SK-N-SH treated with all-trans-retinoic acid at 6 μM for 48 hours (cell line): ENCODE measurements around the gene CLSTN2.

ENCODE experiments used
- ATAC-seq: fragments of 200-7000 bp; cut with Tn5 transposase; 3 replicates; pipeline ENCODE4 v1.9.1; 2020; ENCODE audit warnings: mild to moderate bottlenecking, moderate library complexity
- BACH2 ChIP-seq: fragments of 250-450 bp; sonication (Bioruptor Pico); IDR thresholded peaks from 2 replicates; pipeline ENCODE4 v1.9.0; 2021; ENCODE audit warnings: mild to moderate bottlenecking, borderline replicate concordance
- ESRRG ChIP-seq: fragments of 250-450 bp; sonication (Bioruptor Pico); IDR thresholded peaks from 2 replicates; pipeline ENCODE4 v1.6.1; 2021; ENCODE audit warnings: mild to moderate bottlenecking
- GLIS3 ChIP-seq: fragments of 250-450 bp; sonication (Bioruptor Pico); IDR thresholded peaks from 2 replicates; pipeline ENCODE4 v1.5.0; 2020; ENCODE audit warnings: mild to moderate bottlenecking, moderate library complexity
- ISL1 ChIP-seq: fragments of 250-450 bp; sonication (Bioruptor Pico); IDR thresholded peaks from 2 replicates; pipeline ENCODE4 v2.1.2; 2022; ENCODE audit warnings: mild to moderate bottlenecking, moderate library complexity
- OSR1 ChIP-seq: fragments of 250-450 bp; sonication (Bioruptor Pico); IDR thresholded peaks from 2 replicates; pipeline ENCODE4 v1.8.0; 2022; ENCODE audit warnings: moderate library complexity, mild to moderate bottlenecking, inconsistent platforms
- PPARA ChIP-seq: fragments of 250-450 bp; sonication (Bioruptor Pico); IDR thresholded peaks from 2 replicates; pipeline ENCODE4 v1.5.0; 2020; ENCODE audit warnings: mild to moderate bottlenecking, borderline replicate concordance
- RARB ChIP-seq: fragments of 250-450 bp; sonication (Bioruptor Pico); IDR thresholded peaks from 2 replicates; pipeline ENCODE4 v1.8.0; 2021; ENCODE audit warnings: mild to moderate bottlenecking, moderate library complexity
- SNAI2 ChIP-seq: fragments of 250-450 bp; sonication (Bioruptor Pico); IDR thresholded peaks from 2 replicates; pipeline ENCODE4 v1.5.0; 2020; ENCODE audit warnings: mild to moderate bottlenecking, moderate library complexity
- TCF4 ChIP-seq: fragments of 250-450 bp; sonication (Bioruptor Pico); IDR thresholded peaks from 2 replicates; pipeline ENCODE4 v1.8.0; 2021; ENCODE audit warnings: mild to moderate bottlenecking, moderate library complexity, borderline replicate concordance
- TOX ChIP-seq: fragments of 250-450 bp; sonication (Bioruptor Pico); IDR thresholded peaks from 2 replicates; pipeline ENCODE4 v1.8.0; 2021; ENCODE audit warnings: mild to moderate bottlenecking, moderate library complexity, borderline replicate concordance
- ZC3H10 ChIP-seq: fragments of 250-450 bp; sonication (Bioruptor Pico); IDR thresholded peaks from 2 replicates; pipeline ENCODE4 v1.5.1; 2021; ENCODE audit warnings: mild to moderate bottlenecking, moderate library complexity
- ZFP3 ChIP-seq: fragments of 250-450 bp; sonication (Bioruptor Pico); IDR thresholded peaks from 2 replicates; pipeline ENCODE4 v1.5.0; 2020; ENCODE audit warnings: mild to moderate bottlenecking, moderate library complexity
- ZFP30 ChIP-seq: fragments of 450-650 bp; formaldehyde crosslinking; IDR thresholded peaks from 2 replicates; pipeline ENCODE4 v1.5.0; 2022; ENCODE audit warnings: mild to moderate bottlenecking, moderate library complexity
- ZNF565 ChIP-seq: fragments of 450-650 bp; formaldehyde crosslinking; conservative IDR thresholded peaks from 2 replicates; pipeline ENCODE4 v1.5.0; 2020; ENCODE audit warnings: low read depth, mild to moderate bottlenecking, moderate library complexity
- ZNF8 ChIP-seq: fragments of 450-650 bp; formaldehyde crosslinking; IDR thresholded peaks from 2 replicates; pipeline ENCODE4 v1.5.0; 2020; ENCODE audit warnings: mild to moderate bottlenecking, moderate library complexity
- TF ChIP-seq, protein P1 (sequence below): fragments of 250-450 bp; sonication (Bioruptor Pico); IDR thresholded peaks from 2 replicates; pipeline ENCODE4 v1.5.1; 2021; ENCODE audit warnings: mild to moderate bottlenecking, moderate library complexity
- TF ChIP-seq, protein P2 (sequence below): fragments of 250-450 bp; sonication (Bioruptor Pico); IDR thresholded peaks from 2 replicates; pipeline ENCODE4 v1.5.1; 2020; ENCODE audit warnings: low read depth, mild to moderate bottlenecking, moderate library complexity
- TF ChIP-seq, protein P3 (sequence below): fragments of 250-450 bp; sonication (Bioruptor Pico); IDR thresholded peaks from 2 replicates; pipeline ENCODE4 v1.8.0; 2020; ENCODE audit warnings: mild to moderate bottlenecking, moderate library complexity, borderline replicate concordance
- TF ChIP-seq, protein P4 (sequence below): fragments of 250-450 bp; sonication (Bioruptor Pico); IDR thresholded peaks from 2 replicates; pipeline ENCODE4 v1.8.0; 2021; ENCODE audit warnings: low read depth, mild to moderate bottlenecking, moderate library complexity, borderline replicate concordance
- TF ChIP-seq, protein P5 (sequence below): fragments of 250-450 bp; sonication (Bioruptor Pico); IDR thresholded peaks from 2 replicates; pipeline ENCODE4 v1.5.0; 2020; ENCODE audit warnings: mild to moderate bottlenecking, moderate library complexity

Gene CLSTN2

DNA sequence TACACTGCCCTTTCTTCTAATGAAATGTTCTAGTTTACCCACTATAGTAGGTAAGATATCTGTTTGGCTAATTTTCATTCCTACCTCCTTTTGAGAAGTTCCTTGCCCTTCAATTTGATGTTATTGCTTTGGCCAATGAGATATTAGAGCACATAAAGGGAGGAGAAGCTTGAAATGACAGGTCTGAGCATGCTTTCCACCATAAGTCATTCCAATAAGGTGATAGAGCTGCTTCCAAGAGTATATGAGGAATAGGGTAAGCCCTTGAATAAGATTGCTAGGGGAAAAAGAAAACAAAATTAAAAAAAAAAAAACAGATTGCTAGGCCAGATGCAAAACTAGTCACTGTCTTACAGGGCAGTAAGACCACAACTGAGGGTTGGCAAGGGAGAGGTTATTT is 664.0 kb downstream of the CLSTN2 start:
- no peak for ATAC-seq
- TF ChIP-seq ESRRG (CRISPR knock-in tag) (no peak), SNAI2 (CRISPR knock-in tag) (no peak), ZNF8 (CRISPR knock-in tag) (no peak), TOX (CRISPR knock-in tag) (no peak), ZFP30 (CRISPR knock-in tag) (no peak), OSR1 (CRISPR knock-in tag) (no peak), RARB (no peak), ZC3H10 (CRISPR knock-in tag) (no peak), ZNF565 (CRISPR knock-in tag) (no peak), TCF4 (CRISPR knock-in tag) (no peak), ISL1 (CRISPR knock-in tag) (no peak), GLIS3 (CRISPR knock-in tag) (no peak), PPARA (CRISPR knock-in tag) (no peak), ZFP3 (CRISPR knock-in tag) (no peak)
- TF ChIP-seq, protein P1, sequence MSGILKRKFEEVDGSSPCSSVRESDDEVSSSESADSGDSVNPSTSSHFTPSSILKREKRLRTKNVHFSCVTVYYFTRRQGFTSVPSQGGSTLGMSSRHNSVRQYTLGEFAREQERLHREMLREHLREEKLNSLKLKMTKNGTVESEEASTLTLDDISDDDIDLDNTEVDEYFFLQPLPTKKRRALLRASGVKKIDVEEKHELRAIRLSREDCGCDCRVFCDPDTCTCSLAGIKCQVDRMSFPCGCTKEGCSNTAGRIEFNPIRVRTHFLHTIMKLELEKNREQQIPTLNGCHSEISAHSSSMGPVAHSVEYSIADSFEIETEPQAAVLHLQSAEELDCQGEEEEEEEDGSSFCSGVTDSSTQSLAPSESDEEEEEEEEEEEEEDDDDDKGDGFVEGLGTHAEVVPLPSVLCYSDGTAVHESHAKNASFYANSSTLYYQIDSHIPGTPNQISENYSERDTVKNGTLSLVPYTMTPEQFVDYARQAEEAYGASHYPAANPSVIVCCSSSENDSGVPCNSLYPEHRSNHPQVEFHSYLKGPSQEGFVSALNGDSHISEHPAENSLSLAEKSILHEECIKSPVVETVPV (CRISPR knock-in tag), result no peak
- TF ChIP-seq, protein P2, sequence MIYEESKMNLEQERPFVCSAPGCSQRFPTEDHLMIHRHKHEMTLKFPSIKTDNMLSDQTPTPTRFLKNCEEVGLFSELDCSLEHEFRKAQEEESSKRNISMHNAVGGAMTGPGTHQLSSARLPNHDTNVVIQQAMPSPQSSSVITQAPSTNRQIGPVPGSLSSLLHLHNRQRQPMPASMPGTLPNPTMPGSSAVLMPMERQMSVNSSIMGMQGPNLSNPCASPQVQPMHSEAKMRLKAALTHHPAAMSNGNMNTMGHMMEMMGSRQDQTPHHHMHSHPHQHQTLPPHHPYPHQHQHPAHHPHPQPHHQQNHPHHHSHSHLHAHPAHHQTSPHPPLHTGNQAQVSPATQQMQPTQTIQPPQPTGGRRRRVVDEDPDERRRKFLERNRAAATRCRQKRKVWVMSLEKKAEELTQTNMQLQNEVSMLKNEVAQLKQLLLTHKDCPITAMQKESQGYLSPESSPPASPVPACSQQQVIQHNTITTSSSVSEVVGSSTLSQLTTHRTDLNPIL, result no peak
- TF ChIP-seq, protein P3, sequence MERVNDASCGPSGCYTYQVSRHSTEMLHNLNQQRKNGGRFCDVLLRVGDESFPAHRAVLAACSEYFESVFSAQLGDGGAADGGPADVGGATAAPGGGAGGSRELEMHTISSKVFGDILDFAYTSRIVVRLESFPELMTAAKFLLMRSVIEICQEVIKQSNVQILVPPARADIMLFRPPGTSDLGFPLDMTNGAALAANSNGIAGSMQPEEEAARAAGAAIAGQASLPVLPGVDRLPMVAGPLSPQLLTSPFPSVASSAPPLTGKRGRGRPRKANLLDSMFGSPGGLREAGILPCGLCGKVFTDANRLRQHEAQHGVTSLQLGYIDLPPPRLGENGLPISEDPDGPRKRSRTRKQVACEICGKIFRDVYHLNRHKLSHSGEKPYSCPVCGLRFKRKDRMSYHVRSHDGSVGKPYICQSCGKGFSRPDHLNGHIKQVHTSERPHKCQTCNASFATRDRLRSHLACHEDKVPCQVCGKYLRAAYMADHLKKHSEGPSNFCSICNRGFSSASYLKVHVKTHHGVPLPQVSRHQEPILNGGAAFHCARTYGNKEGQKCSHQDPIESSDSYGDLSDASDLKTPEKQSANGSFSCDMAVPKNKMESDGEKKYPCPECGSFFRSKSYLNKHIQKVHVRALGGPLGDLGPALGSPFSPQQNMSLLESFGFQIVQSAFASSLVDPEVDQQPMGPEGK (CRISPR knock-in tag), result no peak
- TF ChIP-seq, protein P4, sequence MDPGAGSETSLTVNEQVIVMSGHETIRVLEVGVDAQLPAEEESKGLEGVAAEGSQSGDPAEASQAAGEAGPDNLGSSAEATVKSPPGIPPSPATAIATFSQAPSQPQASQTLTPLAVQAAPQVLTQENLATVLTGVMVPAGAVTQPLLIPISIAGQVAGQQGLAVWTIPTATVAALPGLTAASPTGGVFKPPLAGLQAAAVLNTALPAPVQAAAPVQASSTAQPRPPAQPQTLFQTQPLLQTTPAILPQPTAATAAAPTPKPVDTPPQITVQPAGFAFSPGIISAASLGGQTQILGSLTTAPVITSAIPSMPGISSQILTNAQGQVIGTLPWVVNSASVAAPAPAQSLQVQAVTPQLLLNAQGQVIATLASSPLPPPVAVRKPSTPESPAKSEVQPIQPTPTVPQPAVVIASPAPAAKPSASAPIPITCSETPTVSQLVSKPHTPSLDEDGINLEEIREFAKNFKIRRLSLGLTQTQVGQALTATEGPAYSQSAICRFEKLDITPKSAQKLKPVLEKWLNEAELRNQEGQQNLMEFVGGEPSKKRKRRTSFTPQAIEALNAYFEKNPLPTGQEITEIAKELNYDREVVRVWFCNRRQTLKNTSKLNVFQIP (CRISPR knock-in tag), result no peak

DNA sequence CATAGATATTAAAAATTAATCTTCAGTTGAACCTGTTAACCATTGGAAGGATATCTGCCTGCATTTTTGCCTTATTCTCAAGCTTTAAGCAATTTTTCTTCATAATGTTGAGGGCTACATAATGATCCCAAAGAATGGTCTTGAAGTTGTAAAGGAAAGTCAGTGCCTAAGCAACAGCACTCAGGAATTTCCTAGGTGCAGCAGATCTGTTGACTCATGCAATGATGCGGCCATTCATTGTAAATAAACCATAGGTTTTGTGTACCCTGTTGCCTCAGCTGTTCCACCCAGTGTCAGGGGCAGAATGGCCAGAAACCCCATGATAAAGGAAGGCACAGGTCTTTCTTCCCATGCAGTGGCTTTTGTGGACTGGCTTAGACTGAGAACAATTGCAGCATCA is 664.5 kb downstream of the CLSTN2 start:
- TF ChIP-seq, protein P5, sequence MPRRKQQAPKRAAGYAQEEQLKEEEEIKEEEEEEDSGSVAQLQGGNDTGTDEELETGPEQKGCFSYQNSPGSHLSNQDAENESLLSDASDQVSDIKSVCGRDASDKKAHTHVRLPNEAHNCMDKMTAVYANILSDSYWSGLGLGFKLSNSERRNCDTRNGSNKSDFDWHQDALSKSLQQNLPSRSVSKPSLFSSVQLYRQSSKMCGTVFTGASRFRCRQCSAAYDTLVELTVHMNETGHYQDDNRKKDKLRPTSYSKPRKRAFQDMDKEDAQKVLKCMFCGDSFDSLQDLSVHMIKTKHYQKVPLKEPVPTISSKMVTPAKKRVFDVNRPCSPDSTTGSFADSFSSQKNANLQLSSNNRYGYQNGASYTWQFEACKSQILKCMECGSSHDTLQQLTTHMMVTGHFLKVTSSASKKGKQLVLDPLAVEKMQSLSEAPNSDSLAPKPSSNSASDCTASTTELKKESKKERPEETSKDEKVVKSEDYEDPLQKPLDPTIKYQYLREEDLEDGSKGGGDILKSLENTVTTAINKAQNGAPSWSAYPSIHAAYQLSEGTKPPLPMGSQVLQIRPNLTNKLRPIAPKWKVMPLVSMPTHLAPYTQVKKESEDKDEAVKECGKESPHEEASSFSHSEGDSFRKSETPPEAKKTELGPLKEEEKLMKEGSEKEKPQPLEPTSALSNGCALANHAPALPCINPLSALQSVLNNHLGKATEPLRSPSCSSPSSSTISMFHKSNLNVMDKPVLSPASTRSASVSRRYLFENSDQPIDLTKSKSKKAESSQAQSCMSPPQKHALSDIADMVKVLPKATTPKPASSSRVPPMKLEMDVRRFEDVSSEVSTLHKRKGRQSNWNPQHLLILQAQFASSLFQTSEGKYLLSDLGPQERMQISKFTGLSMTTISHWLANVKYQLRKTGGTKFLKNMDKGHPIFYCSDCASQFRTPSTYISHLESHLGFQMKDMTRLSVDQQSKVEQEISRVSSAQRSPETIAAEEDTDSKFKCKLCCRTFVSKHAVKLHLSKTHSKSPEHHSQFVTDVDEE (CRISPR knock-in tag), result no peak
- TF ChIP-seq ISL1 (CRISPR knock-in tag) (no peak), ZFP30 (CRISPR knock-in tag) (no peak), RARB (no peak), OSR1 (CRISPR knock-in tag) (no peak), ZNF565 (CRISPR knock-in tag) (no peak)
- TF ChIP-seq, protein P4 (CRISPR knock-in tag), result no peak
- ATAC-seq, result no peak

DNA sequence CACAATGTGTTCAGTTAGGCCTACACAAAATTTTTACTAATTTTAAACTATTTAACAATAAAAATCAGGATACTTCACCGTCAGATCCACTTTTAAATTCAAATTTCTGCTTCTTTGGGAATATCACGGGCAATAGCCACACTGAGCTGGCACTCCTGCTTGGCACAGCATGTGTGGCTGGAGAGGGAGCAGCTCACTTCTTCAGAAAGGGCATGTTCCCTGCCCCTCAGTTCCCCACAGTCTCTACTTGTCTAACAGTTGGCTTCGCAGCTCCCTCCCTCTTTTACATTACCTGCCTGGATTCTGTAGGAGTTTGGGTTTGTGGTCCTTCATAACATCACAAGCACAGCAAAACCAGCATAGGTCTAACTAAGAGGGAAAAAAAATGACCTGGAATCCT is 666.9 kb downstream of the CLSTN2 start:
- no peak for ATAC-seq
- TF ChIP-seq SNAI2 (CRISPR knock-in tag), result no peak
- TF ChIP-seq, protein P5 (CRISPR knock-in tag), result no peak
- no peak for TF ChIP-seq ISL1 (CRISPR knock-in tag)
- TF ChIP-seq ESRRG (CRISPR knock-in tag), result no peak
- no peak for TF ChIP-seq ZNF565 (CRISPR knock-in tag)
- no peak for TF ChIP-seq ZFP3 (CRISPR knock-in tag)
- no peak for TF ChIP-seq GLIS3 (CRISPR knock-in tag)
- TF ChIP-seq, protein P4 (CRISPR knock-in tag), result no peak
- no peak for TF ChIP-seq BACH2 (CRISPR knock-in tag)
- no peak for TF ChIP-seq RARB
- TF ChIP-seq ZFP30 (CRISPR knock-in tag), result no peak
